ENCODE measurements around the gene LMAN1L. TPM values are rescaled to one million over a fixed set of nuclear protein-coding genes. Genes with fewer than 3 reads are reported as not detected.

The LMAN1L gene

DNA sequence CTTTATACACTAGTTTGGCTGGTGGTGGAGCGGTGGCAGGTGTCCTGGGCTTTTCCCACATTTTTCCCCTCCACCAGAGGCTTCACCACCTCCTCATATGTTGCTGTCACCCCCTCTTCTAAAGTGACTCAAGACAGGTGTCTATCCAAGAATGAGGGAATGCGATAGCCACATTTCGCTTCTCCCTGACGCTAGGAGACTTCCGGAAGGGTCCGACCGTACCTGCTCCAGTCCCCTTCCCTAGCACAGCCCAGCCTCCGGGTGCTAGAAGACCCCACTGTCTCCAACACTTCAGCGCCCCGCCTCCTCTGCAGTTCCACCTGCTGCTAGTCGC is 60.0 kb downstream of the LMAN1L start:
- Histone ChIP-seq H3K9ac (ENCODE audit: low read length) (peak overlapping the region; percentile 37), H3K79me1 (ENCODE audit: low read length) (peaks cover 6% of the 10 kb centered on the region), H4K5ac (ENCODE audit: low read length) (no peak overlapping the region), H2BK5ac (ENCODE audit: low read length) (no peak overlapping the region), H3K79me2 (ENCODE audit: control insufficient read depth, insufficient read depth, low read length) (peaks cover 20% of the 10 kb centered on the region), H3K27me3 (ENCODE audit: insufficient read depth, low read length, poor library complexity) (no peaks in the 10 kb centered on the region), H2BK120ac (ENCODE audit: low read depth, low read length) (no peak overlapping the region), H3K27ac (ENCODE audit: low read depth, low read length) (no peak overlapping the region), H2AK5ac (ENCODE audit: low read length) (no peak overlapping the region), H3K23ac (ENCODE audit: low read length) (no peak overlapping the region), H4K8ac (ENCODE audit: low read depth, low read length) (no peak overlapping the region), H3K18ac (ENCODE audit: low read length) (no peak overlapping the region), H3K4me1 (ENCODE audit: control insufficient read depth, low read depth, low read length) (peaks cover 2% of the 10 kb centered on the region), H3K4me2 (ENCODE audit: low read length) (peak overlapping the region; percentile 42), H3K4me3 (ENCODE audit: low read length) (peak overlapping the region; percentile 79), H2BK15ac (replicated peaks; ENCODE audit: low read depth) (no peak overlapping the region), H3K36me3 (ENCODE audit: control insufficient read depth, insufficient read depth, low read length) (no peaks in the 10 kb centered on the region), H3K56ac (ENCODE audit: low read length) (peak overlapping the region; percentile 90), H3K4ac (ENCODE audit: low read depth, low read length) (no peak overlapping the region)
- no peak for DNase-seq
- WGBS (ENCODE audit: extremely low coverage, insufficient coverage, low lambda C conversion rate) = no CpG with 5 or more reads among the region's 11 CpGs

DNA sequence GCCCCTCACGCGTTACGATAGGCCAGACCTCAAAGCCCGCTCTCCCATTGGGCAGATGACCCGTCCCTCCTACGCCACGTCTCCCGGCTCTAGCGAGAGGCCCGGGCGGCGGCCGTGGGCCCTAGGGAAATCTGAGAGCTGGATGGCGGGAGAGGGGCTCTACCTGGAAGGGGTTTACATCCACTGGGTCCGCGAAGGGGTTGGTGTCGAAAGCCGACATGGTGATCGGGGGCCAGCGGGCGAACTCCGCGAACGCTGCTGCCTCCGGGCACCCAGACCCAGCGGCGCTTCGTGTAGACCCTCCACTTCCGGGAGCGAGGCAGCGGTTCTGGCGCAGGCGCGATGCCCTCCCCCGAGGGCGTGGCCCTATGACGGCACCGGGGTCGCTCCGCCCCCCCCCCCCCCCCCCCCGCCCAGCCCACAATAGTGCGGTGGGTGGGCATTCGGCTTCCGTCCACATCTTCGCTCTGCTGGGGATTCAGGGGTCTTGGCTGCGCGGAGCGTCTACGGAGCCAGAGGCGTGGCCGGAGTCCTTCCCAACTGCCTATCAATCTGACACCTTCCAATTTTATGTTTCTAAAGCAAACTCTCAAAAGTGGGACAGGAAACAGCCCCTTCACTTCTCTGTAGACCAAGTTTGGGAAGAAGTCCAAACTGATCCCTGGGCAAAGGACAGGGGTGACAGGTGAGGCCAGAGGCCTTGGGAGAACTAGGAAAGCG is 60.6 kb downstream of the LMAN1L start, which contains the start of gene SCAMP2:
TSS of gene SCAMP2 (minus strand) at position 330 of the 720 bp plus-strand sequence. CDS start at position 220, 110 bp downstream.
- no peak within 1 kb of the TSS for H2AK5ac ChIP-seq (ENCODE audit: low read length)
- peaks cover under 1% of the 10 kb centered on the region for H3K79me1 ChIP-seq (ENCODE audit: low read length)
- no peaks in the 10 kb centered on the region for H3K36me3 ChIP-seq (ENCODE audit: control insufficient read depth, insufficient read depth, low read length)
- H3K27ac ChIP-seq (ENCODE audit: low read depth, low read length) = no peak within 1 kb of the TSS
- H2BK15ac ChIP-seq (replicated peaks; ENCODE audit: low read depth) = no peak within 1 kb of the TSS
- peaks cover 2% of the 10 kb centered on the region for H3K4me1 ChIP-seq (ENCODE audit: control insufficient read depth, low read depth, low read length)
- no peak within 1 kb of the TSS for H4K8ac ChIP-seq (ENCODE audit: low read depth, low read length)
- H3K4me3 ChIP-seq (ENCODE audit: low read length) = peak within 1 kb of the TSS; percentile 79
- WGBS (ENCODE audit: extremely low coverage, insufficient coverage, low lambda C conversion rate) = no CpG with 5 or more reads among the region's 52 CpGs
- peak within 1 kb of the TSS; percentile 18 for H3K18ac ChIP-seq (ENCODE audit: low read length)
- H3K4me2 ChIP-seq (ENCODE audit: low read length) = peak within 1 kb of the TSS; percentile 43
- no peak within 1 kb of the TSS for H4K5ac ChIP-seq (ENCODE audit: low read length)
- peak within 1 kb of the TSS; percentile 90 for H3K56ac ChIP-seq (ENCODE audit: low read length)
- H3K4ac ChIP-seq (ENCODE audit: low read depth, low read length) = no peak within 1 kb of the TSS
- peaks cover 15% of the 10 kb centered on the region for H3K79me2 ChIP-seq (ENCODE audit: control insufficient read depth, insufficient read depth, low read length)
- H3K27me3 ChIP-seq (ENCODE audit: insufficient read depth, low read length, poor library complexity) = no peaks in the 10 kb centered on the region
- DNase-seq = peak; percentile 97
- no peak within 1 kb of the TSS for H3K23ac ChIP-seq (ENCODE audit: low read length)
- H2BK5ac ChIP-seq (ENCODE audit: low read length) = no peak within 1 kb of the TSS
- no peak within 1 kb of the TSS for H2BK120ac ChIP-seq (ENCODE audit: low read depth, low read length)
- H3K9ac ChIP-seq (ENCODE audit: low read length) = peak within 1 kb of the TSS; percentile 82

DNA sequence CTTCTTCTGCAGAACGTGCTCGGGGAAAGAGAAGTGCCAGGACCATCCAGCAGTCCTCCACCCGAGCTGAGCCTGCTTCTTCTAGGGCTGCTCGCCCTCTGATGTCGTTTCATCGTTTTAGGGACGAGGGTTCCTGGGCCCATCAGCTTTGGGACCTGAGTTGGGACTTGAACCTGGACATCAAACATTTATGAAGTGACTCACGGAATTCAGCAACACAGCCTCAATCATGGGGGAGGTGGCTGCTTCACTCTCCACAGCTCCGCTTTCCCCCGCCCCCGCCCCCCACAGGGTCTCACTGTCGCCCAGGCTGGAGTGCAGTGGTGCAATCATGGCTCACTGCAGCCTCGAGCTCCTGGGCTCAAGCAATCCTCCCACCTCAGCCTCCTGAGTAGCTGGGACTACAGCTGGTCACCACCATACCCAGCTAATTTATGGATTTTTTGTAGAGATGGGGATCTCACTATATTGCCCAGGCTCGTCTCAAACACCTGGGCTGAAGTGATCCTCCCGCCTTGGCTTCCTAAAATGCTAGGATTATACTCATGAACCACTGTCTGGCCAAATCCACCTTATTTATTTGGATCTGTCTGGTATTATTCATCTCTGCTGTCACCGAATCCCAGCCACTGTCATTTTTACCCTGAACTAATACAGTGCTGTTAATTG is 61.3 kb downstream of the LMAN1L start:
- Histone ChIP-seq H4K5ac (ENCODE audit: low read length) (no peak overlapping the region), H3K4ac (ENCODE audit: low read depth, low read length) (no peak overlapping the region), H3K27me3 (ENCODE audit: insufficient read depth, low read length, poor library complexity) (no peaks in the 10 kb centered on the region), H3K79me1 (ENCODE audit: low read length) (no peaks in the 10 kb centered on the region), H2BK15ac (replicated peaks; ENCODE audit: low read depth) (no peak overlapping the region), H3K18ac (ENCODE audit: low read length) (no peak overlapping the region), H3K4me1 (ENCODE audit: control insufficient read depth, low read depth, low read length) (peaks cover 2% of the 10 kb centered on the region), H4K8ac (ENCODE audit: low read depth, low read length) (no peak overlapping the region), H3K79me2 (ENCODE audit: control insufficient read depth, insufficient read depth, low read length) (peaks cover 12% of the 10 kb centered on the region), H3K4me3 (ENCODE audit: low read length) (peak overlapping the region; percentile 1), H2BK5ac (ENCODE audit: low read length) (no peak overlapping the region), H2AK5ac (ENCODE audit: low read length) (no peak overlapping the region), H3K36me3 (ENCODE audit: control insufficient read depth, insufficient read depth, low read length) (no peaks in the 10 kb centered on the region), H3K27ac (ENCODE audit: low read depth, low read length) (no peak overlapping the region), H3K56ac (ENCODE audit: low read length) (peak overlapping the region; percentile 51), H3K9ac (ENCODE audit: low read length) (peak overlapping the region; percentile 72), H3K23ac (ENCODE audit: low read length) (no peak overlapping the region), H2BK120ac (ENCODE audit: low read depth, low read length) (no peak overlapping the region), H3K4me2 (ENCODE audit: low read length) (peak overlapping the region; percentile 43)
- no CpG with 5 or more reads among the region's 16 CpGs for WGBS (ENCODE audit: extremely low coverage, insufficient coverage, low lambda C conversion rate)
- peak; percentile 67 for DNase-seq

Small RNA genes lying within 50 kb of the gene (small RNA-seq; reads per million reads assigned to genes)
- gene CPLX3 (ENCODE audit: insufficient read depth) = not detected
- gene MIR4513 (ENCODE audit: insufficient read depth) = not detected
- gene MIR6882 (ENCODE audit: insufficient read depth) = 3.6 reads per million, percentile 56 among the genes with 10 or more reads in this experiment
